A204.1 (cell line): Measurements from ENCODE around the gene CPT1B.
"Not testable (repeated sequence)": the region's sequence is repeated elsewhere in the genome, so short reads cannot be mapped to it uniquely, and the experiment has no call there.

Experiments used
- FAIRE-seq: peaks from 2 replicates; lab custom pipeline; 2012; peaks lifted over from hg19 to GRCh38; lab: Jason Lieb, UNC

CPT1B gene

GRCh38 chr22:50577987-50578775 lies at the start of gene CPT1B:
CPT1B (minus strand) TSS chr22:50578427; CDS start chr22:50577915, 512 bp downstream.
- no peak for FAIRE-seq

GRCh38 chr22:50626850-50627641 lies 48.8 kb upstream of the CPT1B start:
- no peak for FAIRE-seq

GRCh38 chr22:50626314-50626849 lies 48.2 kb upstream of the CPT1B start:
- no peak for FAIRE-seq

GRCh38 chr22:50625568-50626313 lies 47.5 kb upstream of the CPT1B start:
- FAIRE-seq: no peak

GRCh38 chr22:50625131-50625567 lies 46.9 kb upstream of the CPT1B start:
- no peak for FAIRE-seq

- FAIRE-seq: no peak
Measured at GRCh38 chr22:50624347-50625130, 46.3 kb upstream of the CPT1B start.

GRCh38 chr22:50622723-50623327 lies 44.6 kb upstream of the CPT1B start:
- no peak for FAIRE-seq

- no peak for FAIRE-seq
Measured at GRCh38 chr22:50621948-50622722, 43.9 kb upstream of the CPT1B start.

GRCh38 chr22:50621356-50621880 lies 43.2 kb upstream of the CPT1B start:
- FAIRE-seq: no peak

- no peak for FAIRE-seq
Measured at GRCh38 chr22:50620593-50621355, 42.5 kb upstream of the CPT1B start.

- FAIRE-seq: not testable (repeated sequence)
Measured at GRCh38 chr22:50614296-50614695, 36.1 kb upstream of the CPT1B start.

- no peak for FAIRE-seq
Measured at GRCh38 chr22:50613291-50613981, 35.2 kb upstream of the CPT1B start.

GRCh38 chr22:50612528-50613221 lies 34.4 kb upstream of the CPT1B start:
- no peak for FAIRE-seq

GRCh38 chr22:50612168-50612527 lies 33.9 kb upstream of the CPT1B start:
- no peak for FAIRE-seq

GRCh38 chr22:50611341-50612060 lies 33.3 kb upstream of the CPT1B start:
- FAIRE-seq: no peak

GRCh38 chr22:50610581-50610980 lies 32.4 kb upstream of the CPT1B start:
- no peak for FAIRE-seq

GRCh38 chr22:50610041-50610451 lies 31.8 kb upstream of the CPT1B start:
- FAIRE-seq: no peak
